Gastroesophageal sphincter (tissue), 3 donors: ENCODE results near the gene DYNLL2.

Source experiments
- CTCF ChIP-seq, 4 experiments: fragments of 200-600 bp in 2 of 4; fragments of 450-650 bp in 2 of 4; sonication (generic) in 1 of 4; IDR thresholded peaks; one replicate each; pipeline ENCODE4 v1.5.1; 2017 to 2019; ENCODE audit warnings: antibody characterized with exemption in 4 of 4, mild to moderate bottlenecking in 2 of 4, moderate library complexity in 2 of 4
- EP300 ChIP-seq: sonication (generic); formaldehyde crosslinking; IDR thresholded peaks from one replicate; pipeline ENCODE4 v1.6.1; 2017; ENCODE audit warnings: antibody characterized with exemption, mild to moderate bottlenecking
- POLR2A ChIP-seq, 2 donors: fragments of 450-650 bp; IDR thresholded peaks; one replicate each; pipeline ENCODE4 v1.6.1; 2017; ENCODE audit warnings: antibody characterized with exemption in 2 of 2, mild to moderate bottlenecking in 2 of 2, moderate library complexity in 1 of 2

GRCh38 chr17:58046239-58047094, 36.8 kb upstream of the DYNLL2 start:
- TF ChIP-seq CTCF (IDR thresholded peaks at IDR 0.05) (no peak), POLR2A (IDR thresholded peaks at IDR 0.05) (no peak), EP300 (no peak)
